GM18870 (cell line): ENCODE measurements around the gene C17orf113.
"Not testable (repeated sequence)": the region's sequence is repeated elsewhere in the genome, so short reads cannot be mapped to it uniquely, and the experiment has no call there.

Experiments used
- ATAC-seq: cut with Tn5 transposase; IDR thresholded peaks from one replicate; pipeline ENCODE4 v1.9.1; 2021; ENCODE audit warnings: moderate library complexity; ENCODE audit not compliant: unreplicated experiment

The C17orf113 gene

DNA sequence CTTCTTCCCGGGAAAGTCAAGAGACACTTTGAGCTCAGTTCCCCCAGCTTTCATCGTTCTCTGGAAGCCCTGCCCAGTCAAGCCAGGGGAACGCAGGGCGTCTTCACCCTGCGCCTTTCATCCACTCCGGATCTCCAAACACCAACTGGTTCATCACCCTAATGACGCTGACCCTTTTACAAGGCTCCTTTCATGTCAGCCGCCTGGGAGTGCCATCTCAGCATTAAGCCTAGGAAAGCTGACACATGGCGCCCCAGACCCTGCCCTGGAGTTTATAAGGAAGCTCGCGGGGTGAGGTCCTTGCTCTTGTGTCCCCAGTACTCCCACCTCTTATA, 32.6 kb downstream of the C17orf113 start:
- no peak for ATAC-seq

GRCh38 chr17:42016941-42017865, 33.2 kb downstream of the C17orf113 start, which contains the start of gene DNAJC7:
TSS of gene DNAJC7 (minus strand) at chr17:42017439. CDS start at chr17:42017416, 23 bp downstream.
- ATAC-seq, result peak; percentile 49

- no peak for ATAC-seq
These were observed 34.0 kb downstream of the C17orf113 start for GRCh38 chr17:42016411-42016831.

DNA sequence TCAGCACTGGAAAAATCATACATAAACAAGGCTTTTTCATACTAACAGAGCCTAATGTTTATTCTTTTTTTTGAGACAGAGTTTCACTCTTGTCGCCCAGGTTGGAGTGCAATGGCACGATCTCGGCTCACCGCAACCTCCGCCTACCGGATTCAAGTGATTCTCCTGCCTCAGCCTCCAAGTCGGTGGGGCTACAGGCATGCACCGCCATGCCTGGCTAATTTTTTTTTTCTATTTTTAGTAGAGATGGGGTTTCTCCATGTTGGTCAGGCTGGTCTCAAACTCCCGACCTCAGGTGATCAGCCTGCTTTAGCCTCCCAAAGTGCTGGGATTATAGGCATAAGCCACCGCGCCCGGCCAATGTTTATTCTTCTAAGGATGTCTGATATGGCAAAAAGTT, 36.7 kb downstream of the C17orf113 start:
- ATAC-seq, result not testable (repeated sequence)

DNA sequence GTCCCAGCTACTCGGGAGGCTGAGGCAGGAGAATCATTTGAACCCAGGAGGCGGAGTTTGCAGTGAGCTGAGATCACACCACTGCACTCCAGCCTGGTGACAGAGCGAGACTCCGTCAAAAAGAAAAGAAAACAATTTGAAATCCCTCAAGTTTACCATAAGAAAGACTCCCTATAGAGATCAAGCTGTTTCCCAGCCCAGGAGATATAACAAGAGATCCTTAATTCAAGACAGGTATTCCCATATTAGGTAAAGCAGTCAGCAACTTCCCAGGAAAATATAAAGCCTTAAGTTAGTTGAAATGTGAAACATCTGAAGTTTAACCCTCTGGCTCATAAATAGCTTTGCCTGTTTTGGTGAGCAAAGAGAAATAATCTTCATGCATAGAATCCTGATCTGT, 38.0 kb downstream of the C17orf113 start:
- not testable (repeated sequence) for ATAC-seq

- ATAC-seq, result no peak
These were observed 39.4 kb downstream of the C17orf113 start for GRCh38 chr17:42010898-42011516.

- ATAC-seq, result not testable (repeated sequence)
These were observed 40.1 kb downstream of the C17orf113 start for GRCh38 chr17:42010266-42010680.

GRCh38 chr17:42009170-42009569, 41.2 kb downstream of the C17orf113 start:
- no peak for ATAC-seq

GRCh38 chr17:42005166-42005565, 45.2 kb downstream of the C17orf113 start:
- ATAC-seq, result no peak

DNA sequence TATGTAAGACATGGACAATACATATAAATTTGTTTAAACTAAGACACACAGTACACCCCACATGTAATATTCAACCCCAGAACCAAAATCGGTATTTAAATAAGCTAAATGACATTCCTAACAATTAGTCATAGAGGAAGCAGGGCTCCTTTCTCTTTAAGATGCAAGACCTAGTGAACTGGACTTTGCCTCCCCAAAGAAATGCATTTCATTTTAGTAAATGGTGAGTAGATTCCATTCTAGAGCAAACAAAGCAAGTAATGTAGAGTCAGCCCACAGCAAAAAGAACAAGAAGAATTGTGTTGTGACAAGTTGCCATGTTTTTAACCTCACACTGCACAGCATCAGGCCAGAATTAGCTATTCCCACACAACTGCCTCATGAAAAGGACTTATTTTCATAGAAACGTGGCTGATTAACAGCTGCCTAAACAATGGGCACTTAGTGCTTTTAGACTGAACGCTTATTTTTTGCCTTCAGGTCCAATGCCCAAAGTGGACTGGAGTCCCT, 47.6 kb downstream of the C17orf113 start:
- ATAC-seq, result no peak

DNA sequence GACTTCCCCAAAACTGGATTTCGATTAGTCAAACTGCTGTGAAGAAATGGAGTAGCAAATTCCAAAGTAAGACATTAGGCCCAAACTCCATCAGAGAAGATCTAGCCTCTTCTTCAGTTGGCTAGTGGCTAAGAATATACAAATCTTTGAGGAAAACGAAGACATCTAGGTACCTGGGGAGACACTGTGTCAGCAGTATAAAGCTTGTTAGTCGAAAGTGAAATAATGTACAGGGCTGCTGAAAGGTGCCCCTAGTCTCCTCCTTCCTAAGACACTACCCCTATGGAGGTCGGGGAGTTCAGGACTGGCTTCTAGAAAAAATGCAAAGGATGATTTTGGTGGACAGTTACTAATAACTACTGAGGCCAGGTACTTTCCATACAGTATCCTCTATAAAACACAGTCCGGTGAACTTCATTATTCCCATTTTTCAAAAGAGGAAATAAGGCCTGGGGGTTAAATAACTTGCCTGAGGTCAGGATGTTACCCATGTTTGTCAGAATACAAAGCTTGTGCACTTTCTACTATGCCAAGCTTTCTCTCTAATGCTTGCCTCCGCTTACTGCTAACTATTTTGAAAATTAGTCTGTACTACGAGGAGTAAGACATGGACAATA, 48.1 kb downstream of the C17orf113 start:
- ATAC-seq, result no peak

- no peak for ATAC-seq
These were observed 48.7 kb downstream of the C17orf113 start for GRCh38 chr17:42001729-42002128.

DNA sequence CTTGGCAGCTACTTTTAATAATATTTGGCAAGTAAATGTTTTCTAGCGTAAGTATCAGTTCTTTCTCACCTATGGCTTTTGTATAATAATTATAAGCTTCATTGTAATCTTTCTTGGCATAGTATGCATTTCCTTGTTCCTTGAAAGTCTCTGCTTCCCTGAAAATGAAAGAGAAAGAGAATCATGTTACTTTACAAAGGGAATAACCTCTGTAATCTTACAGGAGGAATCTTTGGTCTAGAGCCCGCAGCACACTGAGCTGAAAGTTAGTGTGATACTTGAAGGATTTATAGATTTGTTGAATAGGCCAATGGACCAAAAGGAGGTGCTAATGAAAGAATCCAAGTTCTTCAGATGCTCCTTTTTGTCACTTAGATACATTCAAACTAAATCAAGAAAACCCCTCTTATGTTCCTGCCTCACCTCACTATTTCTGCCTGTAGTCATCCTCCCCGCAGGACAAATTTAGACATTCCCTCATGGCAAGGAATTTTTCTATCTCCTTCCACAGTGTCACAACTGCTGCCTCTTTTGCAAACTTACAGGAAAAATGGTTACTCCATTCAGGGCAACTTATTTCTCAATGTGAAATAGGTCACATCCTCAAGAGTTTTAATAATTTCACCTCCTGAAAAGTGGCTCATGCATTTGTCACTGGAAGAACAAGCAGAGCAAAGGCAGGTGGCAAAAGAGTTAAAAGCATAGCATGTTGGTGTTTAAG, 49.8 kb downstream of the C17orf113 start:
- no peak for ATAC-seq

- ATAC-seq, result no peak
These were observed 51.9 kb downstream of the C17orf113 start for GRCh38 chr17:41998497-41998896.

GRCh38 chr17:41996855-41997164, 53.6 kb downstream of the C17orf113 start:
- ATAC-seq, result no peak

- ATAC-seq, result no peak
These were observed 57.8 kb downstream of the C17orf113 start for GRCh38 chr17:41992576-41992975.

GRCh38 chr17:41989702-41990419, 60.5 kb downstream of the C17orf113 start:
- no peak for ATAC-seq

DNA sequence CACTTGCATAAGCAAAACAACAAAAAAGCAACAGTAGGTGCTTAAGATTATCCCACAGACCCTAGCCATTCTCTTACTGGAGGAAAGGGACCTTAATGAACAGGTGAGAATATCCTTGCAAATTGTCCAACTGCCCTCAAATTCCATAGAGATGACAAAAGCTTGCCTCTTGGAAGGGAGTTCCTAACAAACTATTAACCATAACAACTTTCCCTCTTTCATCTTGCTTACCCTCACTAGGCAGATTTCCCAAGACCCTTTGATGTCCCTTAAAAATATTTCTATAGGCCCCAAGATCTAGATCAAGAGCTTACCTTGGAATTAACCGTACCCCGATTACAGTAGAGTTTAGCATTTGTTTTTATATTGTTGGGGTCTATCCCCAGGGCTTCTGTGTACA, 62.0 kb downstream of the C17orf113 start:
- ATAC-seq, result no peak
